ENCODE results near the gene C12orf60.
"Not testable (repeated sequence)": the region's sequence is repeated elsewhere in the genome, so short reads cannot be mapped to it uniquely, and the experiment has no call there.

Gene C12orf60, protein sequence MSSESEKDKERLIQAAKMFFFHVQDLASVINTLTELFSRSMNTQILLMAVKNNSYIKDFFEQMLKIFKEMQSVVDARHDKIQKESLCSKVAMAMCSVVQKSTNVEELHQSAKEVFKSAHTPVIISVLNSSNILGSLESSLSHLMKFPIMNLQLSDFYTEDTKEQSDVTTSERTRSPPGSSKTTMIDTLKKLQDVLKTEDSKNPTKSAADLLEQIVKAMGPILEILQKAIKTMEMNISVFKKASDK

DNA sequence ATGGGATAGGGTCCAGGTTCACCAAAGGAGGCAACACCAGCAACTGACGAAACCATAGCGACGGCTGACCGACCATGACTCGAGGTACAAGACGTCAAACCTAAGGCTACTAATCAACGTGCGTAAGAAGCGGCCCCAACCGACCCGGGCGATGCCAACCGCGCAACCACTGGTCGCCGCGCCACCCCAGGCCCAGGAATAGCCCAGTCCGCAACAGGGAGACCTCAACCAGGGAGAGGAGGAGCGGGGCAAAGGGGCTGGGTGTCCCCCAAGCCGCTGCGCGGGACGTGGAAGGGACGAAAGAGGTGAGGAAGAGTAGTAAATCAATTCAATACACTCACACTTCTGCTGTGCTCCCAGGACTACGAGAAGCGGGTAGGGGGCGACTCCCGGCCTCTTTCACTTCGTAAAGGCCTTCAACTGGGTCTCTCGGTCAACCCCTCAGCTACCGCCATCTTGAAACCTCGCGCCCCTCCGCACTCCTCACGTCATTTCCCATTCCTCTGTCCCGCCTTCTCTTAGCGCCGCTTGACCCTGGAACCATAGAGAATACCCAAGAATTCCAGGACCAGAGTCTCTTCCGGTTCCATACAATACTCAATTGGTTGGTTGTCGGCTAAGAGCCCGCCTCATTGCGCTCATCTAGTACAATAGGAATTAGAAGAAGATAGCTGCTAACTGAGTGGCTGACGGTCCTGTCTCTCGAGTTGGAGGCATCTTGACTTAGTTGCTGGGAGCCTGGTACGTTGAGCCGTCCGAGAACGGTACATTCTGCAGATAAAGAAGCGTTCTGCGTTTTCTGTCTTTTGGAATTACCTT is at the start of gene C12orf60, which contains the start of gene WBP11:
TSS of gene C12orf60 (plus strand) at position 660 of the 819 bp plus-strand sequence. CDS start 19,266 bp downstream, outside the sequence.
TSS of gene WBP11 (minus strand) at position 468 of the 819 bp plus-strand sequence. CDS start 2,095 bp downstream, outside the sequence.
- peak; percentile 99 for DNase-seq (ENCODE audit: low spot score)

DNA sequence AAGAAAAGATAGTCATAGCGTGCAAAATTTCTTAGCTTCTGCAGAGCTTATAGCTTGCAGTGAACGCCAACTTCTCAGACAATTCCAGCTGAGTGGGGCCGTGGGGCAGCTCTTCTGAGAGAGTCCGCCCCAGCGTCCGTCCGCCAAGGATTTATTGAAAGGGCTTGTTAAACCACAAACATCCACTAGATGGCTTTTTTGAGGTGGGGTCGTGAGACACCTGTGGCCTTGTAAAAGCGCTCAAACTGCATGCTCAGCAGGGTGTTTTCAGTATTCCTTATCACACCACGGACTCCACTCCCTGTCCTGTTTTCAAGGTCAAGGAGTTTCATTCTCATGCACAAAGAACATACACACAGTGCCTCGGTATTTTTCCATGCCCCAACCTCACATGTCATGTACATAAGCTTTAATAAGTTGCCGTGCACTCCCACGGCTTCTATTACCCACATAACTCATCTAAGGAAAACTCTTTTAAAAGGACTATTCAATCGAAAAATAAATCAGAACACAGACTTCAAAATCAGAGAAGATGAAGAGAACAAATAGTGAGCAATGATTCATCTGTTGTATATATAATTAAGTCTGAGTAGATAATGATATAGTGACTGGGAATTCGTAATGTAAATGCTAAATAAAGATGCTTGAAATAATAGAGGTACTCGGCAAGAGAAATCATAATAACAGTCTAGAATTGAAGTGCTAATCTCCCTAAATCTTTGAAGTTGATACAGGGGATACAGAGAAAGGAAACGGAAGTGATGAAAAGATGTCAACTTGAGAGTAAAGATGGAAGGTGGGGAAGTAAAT is 46.9 kb upstream of the C12orf60 start:
- no peak for DNase-seq (ENCODE audit: low spot score)

DNA sequence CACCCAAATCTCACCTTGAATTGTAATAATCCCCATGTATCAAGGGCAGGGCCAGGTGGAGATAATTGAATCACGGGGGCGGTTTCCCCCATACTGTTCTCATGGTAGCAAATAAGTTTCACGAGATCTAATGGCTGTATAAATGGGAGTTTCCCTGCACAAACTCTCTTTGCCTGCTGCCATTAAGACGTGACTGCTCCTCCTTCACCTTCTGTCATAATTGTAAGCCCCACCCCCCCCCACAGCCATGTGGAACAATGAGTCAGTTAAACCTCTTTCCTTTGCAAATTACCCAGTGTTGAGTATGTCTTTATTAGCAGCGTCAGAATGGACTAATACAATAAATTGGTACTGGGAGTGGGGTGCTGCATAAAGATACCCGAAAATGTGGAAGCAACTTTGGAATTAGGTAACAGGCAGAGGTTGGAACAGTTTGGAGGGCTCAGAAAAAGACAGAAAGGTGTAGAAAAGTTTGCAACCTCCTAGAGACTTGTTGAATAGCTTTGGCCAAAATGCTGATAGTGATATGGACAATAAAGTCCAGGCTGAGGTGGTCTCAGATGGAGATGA is 43.7 kb upstream of the C12orf60 start:
- DNase-seq (ENCODE audit: low spot score), result not testable (repeated sequence)

DNA sequence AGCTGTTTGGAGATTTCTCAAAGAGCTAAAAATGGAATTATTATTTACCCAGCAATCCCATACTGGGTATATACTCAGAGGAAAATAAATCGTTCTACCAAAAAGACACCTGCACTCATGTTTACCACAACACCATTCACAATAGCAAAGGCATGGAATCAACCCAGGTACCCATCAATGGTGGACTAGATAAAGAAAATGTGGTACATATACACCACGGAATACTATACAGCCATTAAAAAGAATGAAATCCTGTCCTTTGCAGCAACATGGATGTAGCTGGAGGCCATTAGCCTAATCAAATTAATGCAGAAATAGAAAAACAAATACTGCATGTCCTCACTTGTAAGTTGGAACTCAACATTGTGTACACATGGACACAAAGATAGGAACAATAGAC is 38.1 kb upstream of the C12orf60 start:
- DNase-seq (ENCODE audit: low spot score), result no peak

DNA sequence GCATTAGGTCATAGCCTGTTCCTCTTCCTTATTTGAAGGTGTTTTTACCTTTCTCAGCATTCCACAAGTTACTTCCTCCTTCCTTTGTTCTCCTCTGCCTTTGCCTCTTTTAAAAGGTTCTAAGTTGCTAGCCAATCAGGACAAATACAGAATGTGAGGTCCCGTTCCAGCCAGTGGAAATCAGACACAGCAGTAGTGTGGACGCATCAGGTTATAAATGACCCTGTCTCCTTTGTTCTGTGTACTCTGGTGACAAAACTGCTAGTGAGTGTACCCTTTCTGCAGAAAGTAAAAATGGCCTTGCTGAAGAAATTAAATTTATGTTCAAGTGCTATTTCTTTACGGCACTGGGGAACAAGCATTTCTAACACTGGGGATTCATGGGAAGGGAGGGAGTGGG is 37.5 kb upstream of the C12orf60 start:
- DNase-seq (ENCODE audit: low spot score), result not testable (repeated sequence)

DNA sequence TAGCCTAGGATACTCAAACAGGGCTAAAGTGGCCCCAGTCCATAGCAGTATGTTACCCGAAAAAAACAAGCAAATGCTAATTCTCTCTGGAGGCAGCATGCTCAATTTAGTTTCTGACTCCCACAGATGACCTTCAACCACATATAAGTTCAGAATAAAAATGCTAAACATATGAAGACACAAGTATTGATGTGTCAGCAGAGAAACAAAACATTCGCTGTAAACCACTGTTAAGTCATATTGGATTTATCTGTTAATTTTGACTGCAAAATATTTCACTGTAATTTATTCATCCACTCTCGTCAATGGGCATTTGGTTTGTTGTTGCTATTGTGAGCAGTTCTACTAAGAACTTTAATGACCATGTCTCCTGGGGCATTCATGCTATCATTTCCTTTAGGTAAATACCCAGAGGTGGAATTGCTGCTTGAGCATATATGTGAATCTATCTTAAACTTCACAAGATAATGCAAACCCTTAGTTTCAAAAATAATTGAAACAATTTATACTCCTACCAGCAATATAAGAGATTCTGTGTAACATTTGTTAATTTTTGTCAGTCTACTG is 36.7 kb upstream of the C12orf60 start:
- no peak for DNase-seq (ENCODE audit: low spot score)

DNA sequence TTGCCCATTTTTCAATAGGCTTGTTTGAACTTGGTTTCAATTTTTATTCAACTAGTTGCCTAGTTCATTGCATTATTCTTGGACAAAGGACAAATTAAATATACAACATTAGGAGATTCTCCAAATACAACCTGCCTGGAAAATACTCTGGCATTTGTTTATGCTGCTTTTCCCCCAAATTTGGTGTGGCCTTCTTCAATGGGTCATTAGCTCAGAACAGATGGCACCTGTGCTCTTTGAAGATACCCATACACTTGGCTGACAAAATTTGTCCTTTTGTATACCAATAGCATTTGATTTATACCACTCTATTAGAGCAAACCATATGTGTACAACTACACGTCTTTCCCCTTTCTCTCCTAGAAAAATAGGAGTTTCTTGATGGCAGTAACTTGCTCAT is 35.9 kb upstream of the C12orf60 start:
- no peak for DNase-seq (ENCODE audit: low spot score)

DNA sequence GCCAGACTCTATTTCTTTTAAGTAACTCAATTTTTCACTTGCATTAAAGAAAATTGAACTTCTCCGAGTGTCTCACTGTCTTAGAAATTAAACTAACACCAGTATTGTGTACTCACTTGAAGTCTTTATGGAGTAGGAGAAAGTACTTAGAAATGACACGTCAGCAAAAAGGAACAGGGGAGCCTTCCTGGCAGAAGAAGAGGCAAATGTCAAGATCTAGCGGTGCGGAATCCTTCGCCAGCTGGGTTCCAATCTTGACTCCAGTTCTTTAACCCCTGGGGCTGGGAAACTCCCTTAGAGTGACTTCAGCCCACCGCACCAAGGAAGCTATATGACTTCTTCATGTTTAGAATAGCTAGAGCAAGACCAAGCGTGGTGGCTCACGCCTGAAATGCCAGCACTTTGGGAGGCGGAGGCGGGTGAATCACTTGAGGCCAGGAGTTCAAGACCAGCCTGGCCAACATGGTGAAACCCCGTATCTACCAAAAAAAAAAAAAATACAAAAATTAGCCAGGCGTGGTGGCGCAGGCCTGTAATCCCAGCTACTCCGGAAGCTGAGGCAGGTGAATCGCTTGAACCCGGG is 34.6 kb upstream of the C12orf60 start:
- DNase-seq (ENCODE audit: low spot score), result no peak

DNA sequence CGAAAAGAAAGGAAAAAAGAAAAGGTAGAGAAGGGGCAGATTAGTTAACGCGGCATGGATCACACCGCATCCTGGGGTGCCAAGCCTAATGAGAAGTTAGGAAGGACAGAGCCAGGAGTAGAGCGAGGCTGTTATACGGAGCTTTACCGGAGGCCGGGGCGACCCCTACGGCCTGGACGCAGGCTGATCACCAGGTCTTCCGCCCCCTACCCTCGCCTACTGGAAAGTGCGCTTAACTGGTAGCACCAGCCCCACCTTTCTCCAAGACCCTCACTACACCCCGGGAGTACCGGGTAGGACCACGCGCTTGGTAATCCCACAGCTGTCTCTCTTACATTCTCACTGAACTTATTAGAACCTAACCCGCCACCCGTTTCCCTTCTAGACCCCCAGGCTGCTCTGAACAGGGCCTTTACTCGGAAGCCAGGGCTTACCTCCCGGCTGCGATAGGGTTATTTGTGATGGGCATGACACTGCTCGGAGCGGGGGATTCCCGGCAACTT is 34.0 kb upstream of the C12orf60 start:
- DNase-seq (ENCODE audit: low spot score), result no peak

DNA sequence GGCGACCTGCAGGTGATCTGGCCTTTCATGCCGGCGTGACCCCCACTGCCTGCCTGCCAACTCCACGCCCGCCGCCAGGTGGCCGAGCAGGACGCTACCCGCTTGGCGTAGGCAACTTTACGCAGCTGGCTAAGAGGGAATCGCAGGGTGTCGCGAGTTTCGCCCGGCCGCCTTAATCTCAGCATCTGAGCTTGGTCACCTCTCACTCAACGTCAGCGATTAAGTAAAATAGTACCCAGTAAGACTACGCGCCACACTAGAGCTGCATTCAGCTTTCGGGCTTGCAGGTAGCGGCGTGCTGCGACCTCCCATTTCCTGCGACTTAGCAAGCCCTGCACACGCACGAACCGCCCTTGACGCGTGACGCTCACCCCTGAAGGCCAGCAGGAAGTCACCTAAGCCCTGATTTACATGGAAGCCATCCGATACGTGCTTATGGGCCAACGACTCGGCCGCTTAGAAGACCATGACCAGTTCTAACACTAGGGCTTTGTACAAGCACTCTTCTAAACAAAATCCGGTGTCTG is 33.4 kb upstream of the C12orf60 start:
- DNase-seq (ENCODE audit: low spot score), result peak; percentile 51

DNA sequence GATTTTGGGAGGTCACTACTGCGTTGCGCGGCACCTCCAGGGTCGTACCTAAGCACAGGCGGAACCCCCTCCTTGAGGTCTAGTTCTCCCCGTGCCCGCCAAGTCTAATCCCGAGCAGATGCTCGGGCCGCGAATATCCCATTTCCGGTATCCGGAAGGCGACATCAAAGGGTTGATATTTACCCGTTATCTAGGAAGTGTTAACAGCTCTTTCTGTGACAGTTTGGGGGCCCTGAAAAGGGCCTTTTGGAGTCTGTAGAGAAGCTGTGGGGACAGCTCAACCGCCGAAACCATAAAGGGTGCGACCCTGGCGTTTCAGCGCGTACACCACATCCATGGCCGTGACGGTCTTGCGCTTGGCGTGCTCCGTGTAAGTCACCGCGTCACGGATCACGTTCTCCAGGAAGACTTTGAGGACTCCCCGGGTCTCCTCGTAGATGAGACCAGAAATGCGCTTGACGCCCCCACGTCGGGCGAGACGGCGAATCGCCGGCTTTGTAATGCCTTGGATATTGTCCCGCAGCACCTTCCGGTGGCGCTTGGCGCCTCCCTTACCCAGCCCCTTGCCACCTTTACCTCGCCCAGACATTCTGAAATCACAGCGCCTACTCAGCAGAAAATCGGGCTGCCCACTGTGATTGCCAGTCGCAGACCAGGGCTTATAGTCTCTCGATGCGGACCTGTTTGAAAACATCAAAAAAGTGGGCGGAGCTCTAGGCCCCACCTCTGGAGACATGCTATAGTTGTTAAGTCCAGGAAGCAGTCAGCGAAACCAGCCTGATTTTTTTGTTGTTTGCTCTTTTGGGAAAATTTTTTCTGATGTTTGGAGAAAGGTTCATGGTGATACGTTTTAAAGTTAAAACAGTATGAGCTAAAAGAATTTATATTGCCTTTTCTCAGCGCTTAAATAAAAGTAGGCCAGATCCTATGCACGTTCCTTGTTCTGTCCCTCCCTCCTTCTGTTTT is 32.7 kb upstream of the C12orf60 start:
- peak; percentile 85 for DNase-seq (ENCODE audit: low spot score)

DNA sequence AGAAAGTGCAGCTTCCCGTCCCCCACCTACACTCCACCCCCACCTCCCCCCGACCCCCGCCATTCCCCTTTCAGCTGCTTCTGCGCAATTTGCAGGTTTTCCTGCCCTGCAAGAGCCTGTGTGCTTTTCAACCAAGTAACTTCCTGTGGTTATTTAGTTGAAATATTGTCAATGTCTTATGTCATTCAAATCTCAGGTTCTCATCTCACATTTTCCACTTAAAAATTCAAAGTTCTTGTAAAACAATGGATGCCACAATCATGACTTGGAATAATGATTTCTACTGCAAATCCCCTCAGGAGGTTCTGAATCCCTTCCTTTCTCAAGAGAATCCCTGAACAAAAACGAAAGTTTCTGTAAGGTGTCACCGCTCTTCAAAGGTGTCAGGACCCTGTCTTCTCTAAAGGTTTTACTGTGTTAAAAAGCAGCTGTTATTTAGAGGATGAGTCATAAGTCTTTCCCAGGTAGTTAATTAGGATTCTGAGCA is 31.8 kb upstream of the C12orf60 start:
- no peak for DNase-seq (ENCODE audit: low spot score)

DNA sequence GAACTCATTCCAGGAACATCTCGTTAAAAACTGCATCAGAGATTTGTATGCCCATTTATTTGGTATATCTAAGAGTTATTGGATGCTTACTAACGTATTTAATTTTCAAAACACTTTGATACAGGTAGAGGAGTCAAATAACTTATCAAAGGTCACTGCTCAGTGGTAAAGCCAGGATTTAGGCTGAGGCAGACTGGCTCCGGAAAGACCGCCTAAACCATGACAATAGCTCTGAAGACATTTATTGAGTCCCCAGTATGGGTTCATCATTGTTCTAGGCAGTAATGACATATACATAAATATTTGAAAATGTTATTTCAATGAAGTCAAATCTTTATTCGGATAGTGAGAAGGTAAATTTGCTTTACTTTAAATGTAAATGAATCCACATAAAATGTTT is 30.5 kb upstream of the C12orf60 start:
- no peak for DNase-seq (ENCODE audit: low spot score)

DNA sequence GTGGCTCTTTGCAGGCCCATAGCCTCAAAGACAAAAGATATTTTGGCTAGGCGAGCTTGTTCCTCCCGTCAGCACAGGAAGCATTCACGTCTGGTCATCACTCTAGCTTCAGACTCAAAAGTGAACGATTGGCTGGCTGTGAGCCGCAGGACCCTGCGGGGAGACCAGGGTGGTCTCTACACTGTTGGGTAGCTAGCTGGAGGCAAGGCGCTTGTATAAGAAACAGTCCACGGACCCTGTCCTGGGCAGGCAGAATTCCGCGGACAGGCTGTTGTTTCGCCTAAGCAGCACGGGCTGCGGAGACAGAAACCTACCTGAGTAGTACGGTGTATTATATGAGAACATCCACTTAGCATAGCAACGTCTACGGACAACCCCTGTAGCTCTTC is 29.8 kb upstream of the C12orf60 start:
- DNase-seq (ENCODE audit: low spot score), result no peak

DNA sequence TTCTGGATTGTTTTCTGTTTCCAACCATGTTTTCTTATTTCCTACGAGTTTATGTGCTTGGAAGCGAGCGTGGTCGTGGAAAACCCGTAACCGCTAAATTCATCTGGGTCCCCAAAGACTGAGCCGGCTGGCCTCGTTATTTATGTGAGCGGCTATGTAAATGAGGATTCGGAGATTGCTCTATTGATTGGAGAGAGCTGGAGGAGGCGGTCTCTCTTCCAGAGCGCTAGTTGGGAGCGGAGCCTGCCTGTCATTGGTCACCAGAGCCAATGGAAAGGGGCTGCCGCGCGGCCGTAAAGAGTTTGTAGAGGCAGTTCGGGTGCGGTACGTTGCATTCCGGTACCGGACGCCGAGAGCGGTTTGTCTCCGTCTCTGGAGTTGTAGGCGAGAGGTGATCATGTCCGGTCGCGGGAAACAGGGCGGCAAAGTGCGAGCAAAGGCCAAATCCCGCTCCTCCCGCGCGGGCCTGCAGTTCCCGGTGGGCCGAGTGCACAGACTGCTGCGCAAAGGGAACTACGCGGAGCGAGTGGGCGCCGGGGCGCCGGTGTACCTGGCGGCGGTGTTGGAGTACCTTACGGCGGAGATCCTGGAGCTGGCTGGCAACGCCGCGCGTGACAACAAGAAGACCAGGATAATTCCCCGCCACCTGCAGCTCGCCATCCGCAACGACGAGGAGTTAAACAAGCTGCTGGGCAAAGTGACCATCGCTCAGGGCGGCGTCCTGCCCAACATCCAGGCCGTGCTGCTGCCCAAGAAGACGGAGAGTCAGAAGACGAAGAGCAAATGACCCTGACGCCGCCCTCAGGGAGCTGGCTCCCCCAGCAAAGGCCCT is 29.2 kb upstream of the C12orf60 start:
- peak; percentile 51 for DNase-seq (ENCODE audit: low spot score)

DNA sequence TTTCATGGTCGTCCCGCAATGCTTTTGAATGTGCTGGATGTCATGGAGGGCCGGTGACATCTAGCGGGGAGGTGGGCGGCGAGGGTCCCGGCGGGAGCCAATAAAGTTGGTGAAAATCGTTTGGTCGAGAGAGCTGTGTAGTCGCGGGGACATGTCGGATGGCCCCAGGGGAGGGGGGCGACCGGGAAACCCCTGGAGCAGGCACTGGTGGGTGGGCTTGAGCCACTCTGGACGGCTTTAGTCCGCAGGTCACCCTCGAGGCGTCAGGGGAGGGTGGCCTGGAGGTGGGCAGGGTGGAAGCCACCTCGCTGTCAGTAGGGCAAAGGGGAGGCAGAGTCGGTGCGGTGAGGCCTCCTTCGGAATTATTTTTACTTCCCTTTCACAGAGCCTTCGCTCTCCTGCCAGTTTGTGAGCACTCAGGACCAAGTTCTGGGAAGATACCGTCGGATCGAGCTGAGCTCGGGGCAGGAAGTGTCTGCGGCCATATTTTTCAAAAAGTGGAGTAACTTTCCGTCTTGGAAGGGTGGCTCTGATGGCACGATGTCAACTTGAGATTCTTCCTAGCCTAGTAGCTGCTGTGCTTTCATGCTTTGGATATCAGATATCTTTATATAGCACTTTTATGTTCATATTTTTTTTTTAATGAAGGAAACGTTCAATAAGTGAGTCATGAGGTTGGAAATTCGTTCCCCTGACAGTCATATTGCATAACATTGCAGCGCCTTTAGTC is 28.4 kb upstream of the C12orf60 start:
- DNase-seq (ENCODE audit: low spot score), result no peak

DNA sequence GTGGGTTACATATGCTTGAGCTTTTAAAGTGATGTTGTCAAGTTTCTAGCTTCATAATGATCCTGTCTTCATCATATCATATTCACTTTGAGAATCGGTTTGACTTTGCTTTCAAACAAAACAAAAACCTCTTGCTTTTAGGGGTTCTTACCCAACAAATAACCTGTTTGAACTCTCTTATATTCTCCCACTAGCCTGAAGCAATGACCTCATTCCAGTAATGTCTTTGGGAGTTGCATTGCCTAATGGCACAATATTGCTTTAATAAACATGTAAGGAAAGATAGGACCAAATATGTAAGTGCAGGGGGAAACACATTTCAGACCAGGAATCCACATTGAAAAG is 27.9 kb upstream of the C12orf60 start:
- DNase-seq (ENCODE audit: low spot score), result no peak
